Peyer's patch (tissue), 4 donors: ENCODE data around the gene ARHGAP28. TPM values are rescaled to one million over a fixed set of nuclear protein-coding genes. Genes with fewer than 3 reads are reported as not detected.

ENCODE experiments used
- DNase-seq, 3 donors: peaks; one replicate each; pipeline ENCODE4 v3.0.0-alpha.2; 2017 to 2019
- H3K27ac ChIP-seq, 4 donors: fragments of 200-600 bp; sonication (generic); one replicate each; pipeline ENCODE4 v1.5.1; 2016 to 2019
- H3K27me3 ChIP-seq, 2 donors: fragments of 200-600 bp; sonication (generic); one replicate each; pipeline ENCODE4 v1.5.1; 2019
- H3K36me3 ChIP-seq, 3 donors: fragments of 200-600 bp; sonication (generic); one replicate each; pipeline ENCODE4 v1.5.1; 2016 to 2019
- H3K4me1 ChIP-seq, 4 donors: fragments of 200-600 bp; sonication (generic); one replicate each; pipeline ENCODE4 v1.5.1; 2016 to 2019
- H3K4me3 ChIP-seq, 4 donors: fragments of 200-600 bp; sonication (generic); 1 replicate in 3 of 4; 2 replicates in 1 of 4; pipeline ENCODE4 v1.5.1; 2016 to 2019; ENCODE audit warnings: mild to moderate bottlenecking in 1 of 4
- H3K9me3 ChIP-seq, 4 donors: fragments of 200-600 bp; sonication (generic); one replicate each; pipeline ENCODE4 v1.5.1; 2016 to 2019; ENCODE audit warnings: mild to moderate bottlenecking in 1 of 4
- POLR2A ChIP-seq, 2 donors: fragments of 450-650 bp; IDR thresholded peaks; one replicate each; pipeline ENCODE4 v1.5.1; 2017; ENCODE audit warnings: antibody characterized with exemption in 2 of 2, mild to moderate bottlenecking in 2 of 2, moderate library complexity in 2 of 2
- total RNA-seq, 4 donors: library from RNA; depleted of rRNA; stranded (reverse); fragments of >200 nt; gene quantifications; one replicate each; pipeline ENCODE4 v1.1.0, GENCODE V29; 2016
- TF ChIP-seq, protein P1 (sequence below), 6 experiments: fragments of 450-650 bp in 4 of 6; fragments of 200-600 bp in 2 of 6; sonication (generic) in 1 of 6; IDR thresholded peaks; one replicate each; pipeline ENCODE4 v1.5.1; 2017 to 2019; ENCODE audit warnings: antibody characterized with exemption in 6 of 6, mild to moderate bottlenecking in 3 of 6, moderate library complexity in 1 of 6

Gene ARHGAP28
- total RNA-seq, 4 donors from 2014 or later, result 1.0 to 35.5 (median 3.3) TPM

DNA sequence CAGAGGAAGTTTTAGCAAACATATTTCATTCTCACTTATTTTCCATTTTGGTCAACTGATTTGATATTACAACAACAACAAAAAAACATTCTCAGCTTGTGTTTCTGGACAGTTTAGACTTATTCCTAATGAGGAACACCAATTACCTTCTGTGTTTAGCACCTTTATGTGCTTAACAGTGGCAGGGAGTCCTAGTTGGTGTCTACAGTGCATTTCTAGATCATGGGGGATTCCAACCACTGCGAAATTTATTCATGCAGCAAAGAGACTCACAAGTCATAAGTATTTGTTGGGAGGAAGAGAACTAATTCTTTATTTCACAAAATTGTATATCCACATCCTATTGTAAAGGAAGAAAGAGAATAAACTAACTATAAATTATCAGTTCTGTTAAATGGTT is 4.2 kb downstream of the ARHGAP28 start:
- peak overlapping the region in 1 of 4 donors; percentile 2 for H3K27ac ChIP-seq
- no peaks in the 10 kb centered on the region for H3K9me3 ChIP-seq
- DNase-seq, result no peak
- no peak for TF ChIP-seq POLR2A (IDR thresholded peaks at IDR 0.05)
- no peaks in the 10 kb centered on the region for H3K4me1 ChIP-seq
- no peaks in the 10 kb centered on the region for H3K36me3 ChIP-seq
- no peaks in the 10 kb centered on the region for H3K27me3 ChIP-seq
- H3K4me3 ChIP-seq, result no peak overlapping the region

DNA sequence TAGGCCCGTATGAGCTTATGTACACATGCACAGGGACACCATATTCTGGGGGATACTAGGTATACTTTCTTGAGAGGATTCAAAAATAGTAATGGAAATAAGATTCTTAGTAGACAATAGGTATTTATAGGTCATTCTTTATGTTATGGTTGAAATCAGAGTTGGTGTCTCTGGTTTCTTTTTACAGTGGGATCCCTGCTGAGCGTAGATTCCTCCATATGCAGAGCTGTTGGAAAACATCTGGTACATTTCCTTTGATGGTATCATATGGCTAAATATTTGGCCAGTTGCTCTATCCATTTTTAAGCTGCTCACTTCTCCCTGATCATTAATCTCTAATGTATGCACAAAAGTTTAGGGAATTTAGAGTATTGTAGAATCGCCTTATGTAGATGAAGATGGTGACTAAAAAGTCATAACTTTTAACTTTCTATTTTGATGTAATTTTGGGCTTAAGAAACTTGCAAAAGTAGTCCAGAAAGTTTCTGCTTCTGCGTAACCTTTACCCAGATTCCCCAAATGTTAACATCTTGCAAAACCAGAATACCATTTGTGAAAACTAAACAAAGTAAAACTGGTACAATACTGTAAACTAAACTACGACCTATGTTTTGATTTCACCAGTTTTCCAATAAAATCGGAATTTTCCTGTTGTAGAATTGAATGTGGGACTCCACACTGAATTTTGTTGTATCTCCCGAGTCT is 5.4 kb downstream of the ARHGAP28 start:
- Histone ChIP-seq H3K27ac (peak overlapping the region in 1 of 4 donors; percentile 2), H3K36me3 (no peaks in the 10 kb centered on the region), H3K9me3 (no peaks in the 10 kb centered on the region), H3K4me3 (no peak overlapping the region), H3K4me1 (no peaks in the 10 kb centered on the region), H3K27me3 (no peaks in the 10 kb centered on the region)
- no peak for DNase-seq
- TF ChIP-seq POLR2A (IDR thresholded peaks at IDR 0.05), result no peak
- TF ChIP-seq, protein P1, sequence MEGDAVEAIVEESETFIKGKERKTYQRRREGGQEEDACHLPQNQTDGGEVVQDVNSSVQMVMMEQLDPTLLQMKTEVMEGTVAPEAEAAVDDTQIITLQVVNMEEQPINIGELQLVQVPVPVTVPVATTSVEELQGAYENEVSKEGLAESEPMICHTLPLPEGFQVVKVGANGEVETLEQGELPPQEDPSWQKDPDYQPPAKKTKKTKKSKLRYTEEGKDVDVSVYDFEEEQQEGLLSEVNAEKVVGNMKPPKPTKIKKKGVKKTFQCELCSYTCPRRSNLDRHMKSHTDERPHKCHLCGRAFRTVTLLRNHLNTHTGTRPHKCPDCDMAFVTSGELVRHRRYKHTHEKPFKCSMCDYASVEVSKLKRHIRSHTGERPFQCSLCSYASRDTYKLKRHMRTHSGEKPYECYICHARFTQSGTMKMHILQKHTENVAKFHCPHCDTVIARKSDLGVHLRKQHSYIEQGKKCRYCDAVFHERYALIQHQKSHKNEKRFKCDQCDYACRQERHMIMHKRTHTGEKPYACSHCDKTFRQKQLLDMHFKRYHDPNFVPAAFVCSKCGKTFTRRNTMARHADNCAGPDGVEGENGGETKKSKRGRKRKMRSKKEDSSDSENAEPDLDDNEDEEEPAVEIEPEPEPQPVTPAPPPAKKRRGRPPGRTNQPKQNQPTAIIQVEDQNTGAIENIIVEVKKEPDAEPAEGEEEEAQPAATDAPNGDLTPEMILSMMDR (IDR thresholded peaks at IDR 0.05), result no peak

DNA sequence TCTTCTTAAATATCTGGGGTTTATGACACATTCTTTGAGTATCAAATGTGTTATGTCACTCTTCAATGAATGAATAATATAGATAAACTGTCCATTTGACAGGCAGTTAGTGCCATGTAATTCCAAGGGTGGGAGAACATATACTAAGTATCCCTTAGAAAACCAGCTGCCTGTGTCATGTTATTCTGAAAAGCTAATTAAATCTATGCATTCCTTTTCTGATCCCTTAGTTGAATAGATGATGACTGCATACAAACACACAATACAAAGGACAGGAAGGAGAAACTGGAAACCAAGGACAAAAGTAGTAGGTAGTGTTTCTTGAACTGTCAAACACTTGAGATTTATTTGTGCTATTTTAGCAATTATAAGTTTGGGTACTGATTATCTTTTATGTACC is 8.3 kb downstream of the ARHGAP28 start:
- no peaks in the 10 kb centered on the region for H3K4me1 ChIP-seq
- H3K27ac ChIP-seq, result no peak overlapping the region
- H3K9me3 ChIP-seq, result no peaks in the 10 kb centered on the region
- no peak for DNase-seq
- H3K4me3 ChIP-seq, result no peak overlapping the region
- TF ChIP-seq, protein P1 (IDR thresholded peaks at IDR 0.05), result no peak
- no peak for TF ChIP-seq POLR2A (IDR thresholded peaks at IDR 0.05)
- H3K36me3 ChIP-seq, result no peaks in the 10 kb centered on the region
- H3K27me3 ChIP-seq, result no peaks in the 10 kb centered on the region

DNA sequence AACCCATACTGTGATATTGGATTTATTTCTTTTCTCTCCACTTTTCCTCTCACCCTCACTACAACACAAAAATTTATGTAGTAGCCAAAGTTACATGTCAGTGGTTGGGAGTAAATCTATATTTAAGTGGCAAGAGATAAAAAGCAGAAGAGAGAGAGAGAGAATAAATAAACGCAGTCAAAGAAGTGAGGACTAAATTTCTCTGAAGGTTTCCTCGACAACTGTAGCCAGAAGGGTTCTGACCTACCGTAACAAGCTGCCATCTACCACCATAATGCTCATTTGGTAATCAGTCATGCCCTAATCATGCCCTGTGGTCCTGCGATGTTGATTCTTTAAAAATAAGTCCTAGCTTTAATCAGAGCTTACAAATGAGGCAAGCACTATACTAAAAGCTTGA is 9.1 kb downstream of the ARHGAP28 start:
- Histone ChIP-seq H3K4me3 (no peak overlapping the region), H3K4me1 (no peaks in the 10 kb centered on the region), H3K36me3 (no peaks in the 10 kb centered on the region), H3K27me3 (no peaks in the 10 kb centered on the region), H3K9me3 (no peaks in the 10 kb centered on the region), H3K27ac (no peak overlapping the region)
- TF ChIP-seq, protein P1 (IDR thresholded peaks at IDR 0.05), result no peak
- TF ChIP-seq POLR2A (IDR thresholded peaks at IDR 0.05), result no peak
- no peak for DNase-seq

DNA sequence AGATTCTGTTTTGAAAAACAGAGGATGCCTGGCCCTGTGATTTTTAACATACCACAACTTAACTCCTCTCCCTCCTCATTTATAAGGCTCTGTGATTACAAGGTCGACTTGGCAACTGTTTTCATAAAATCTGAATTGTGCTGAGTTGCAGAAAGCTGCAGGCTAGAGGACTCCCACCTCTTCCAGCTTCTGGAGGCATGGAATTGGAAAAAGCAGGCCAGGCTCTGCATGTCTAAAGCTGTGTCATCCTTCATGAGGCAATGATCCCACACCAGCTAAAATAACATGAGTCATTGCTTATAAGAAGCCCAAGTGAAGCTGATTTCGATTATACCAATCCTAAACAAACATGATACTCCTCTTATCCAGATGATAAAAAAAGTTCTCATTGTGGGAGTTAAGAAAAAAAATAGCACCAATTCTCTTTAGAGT is 11.7 kb downstream of the ARHGAP28 start:
- H3K27me3 ChIP-seq, result no peaks in the 10 kb centered on the region
- peak overlapping the region in 2 of 4 donors; percentile 11 to 52 for H3K27ac ChIP-seq
- TF ChIP-seq, protein P1 (IDR thresholded peaks at IDR 0.05), result no peak
- TF ChIP-seq POLR2A (IDR thresholded peaks at IDR 0.05), result no peak
- DNase-seq, result no peak
- no peaks in the 10 kb centered on the region for H3K36me3 ChIP-seq
- H3K4me1 ChIP-seq, result no peaks in the 10 kb centered on the region
- H3K9me3 ChIP-seq, result no peaks in the 10 kb centered on the region
- H3K4me3 ChIP-seq, result no peak overlapping the region

DNA sequence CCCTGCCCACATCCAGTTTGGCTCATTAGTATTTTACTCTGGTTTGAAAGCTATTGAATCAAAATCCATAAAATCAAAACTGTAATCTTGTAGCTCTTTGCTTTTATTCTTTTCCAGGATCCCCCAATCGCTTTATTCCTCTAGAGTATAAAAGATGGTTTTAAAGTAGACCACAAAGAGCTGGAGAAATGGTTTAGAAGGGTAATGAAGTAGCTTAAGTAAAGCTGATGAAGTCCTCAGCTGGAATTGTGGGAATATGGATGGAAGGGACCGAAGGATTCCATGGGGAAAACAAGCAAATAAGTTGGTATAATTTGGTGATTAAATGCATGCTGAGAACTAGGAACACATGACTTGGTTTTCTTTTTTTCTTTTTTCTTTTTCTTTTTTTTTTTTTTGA is 12.3 kb downstream of the ARHGAP28 start:
- Histone ChIP-seq H3K4me3 (no peak overlapping the region), H3K9me3 (no peaks in the 10 kb centered on the region), H3K27me3 (no peaks in the 10 kb centered on the region), H3K36me3 (no peaks in the 10 kb centered on the region), H3K27ac (peak overlapping the region in 3 of 4 donors; percentile 8 to 52 (median 11)), H3K4me1 (no peaks in the 10 kb centered on the region)
- no peak for TF ChIP-seq POLR2A (IDR thresholded peaks at IDR 0.05)
- TF ChIP-seq, protein P1 (IDR thresholded peaks at IDR 0.05), result no peak
- DNase-seq, result no peak
